HUES64 (cell line): ENCODE measurements around the gene MRS2.

ENCODE experiments used
- H3K27ac ChIP-seq: 2 replicates; pipeline ENCODE4 v1.7.0; 2013; ENCODE audit warnings: low read depth, low read length, inconsistent platforms
- H3K27me3 ChIP-seq: 2 replicates; pipeline ENCODE4 v1.6.1; 2013; ENCODE audit warnings: mild to moderate bottlenecking, low read length; ENCODE audit not compliant: insufficient read depth
- H3K36me3 ChIP-seq: 2 replicates; pipeline ENCODE4 v1.6.1; 2013; ENCODE audit warnings: mild to moderate bottlenecking, low read length; ENCODE audit not compliant: insufficient read depth
- H3K4me1 ChIP-seq: 2 replicates; pipeline ENCODE4 v1.6.1; 2013; ENCODE audit warnings: mild to moderate bottlenecking, low read length, moderate library complexity; ENCODE audit not compliant: insufficient read depth
- H3K4me3 ChIP-seq: 2 replicates; pipeline ENCODE4 v1.5.1; 2013; ENCODE audit warnings: mild to moderate bottlenecking, low read length, moderate library complexity
- H3K9ac ChIP-seq: 2 replicates; pipeline ENCODE4 v1.6.1; 2013; ENCODE audit warnings: mild to moderate bottlenecking, low read depth, low read length
- H3K9me3 ChIP-seq: 2 replicates; pipeline ENCODE4 v1.6.1; 2013; ENCODE audit warnings: low read depth, low read length; ENCODE audit not compliant: insufficient read depth
- WGBS: fragments of 150-250, 120-280 bp; methylation state at CpG from one replicate; pipeline ENCODE4 v1.1.7; 2013; ENCODE audit warnings: missing lambda C conversion rate; 5-methylcytosine and 5-hydroxymethylcytosine counted together

MRS2 gene

GRCh38 chr6:24453921-24454320, 51.2 kb downstream of the MRS2 start:
- H3K9me3 ChIP-seq: no peaks in the 10 kb centered on the region
- H3K9ac ChIP-seq: no peak overlapping the region
- no peak overlapping the region for H3K4me3 ChIP-seq
- H3K4me1 ChIP-seq: no peaks in the 10 kb centered on the region
- no peaks in the 10 kb centered on the region for H3K36me3 ChIP-seq
- no peaks in the 10 kb centered on the region for H3K27me3 ChIP-seq
- H3K27ac ChIP-seq: no peak overlapping the region
- WGBS: 95% methylated on average over 10 of the region's 10 CpGs

GRCh38 chr6:24454452-24454851, 51.7 kb downstream of the MRS2 start:
- no peaks in the 10 kb centered on the region for H3K9me3 ChIP-seq
- H3K36me3 ChIP-seq: no peaks in the 10 kb centered on the region
- H3K9ac ChIP-seq: no peak overlapping the region
- no peaks in the 10 kb centered on the region for H3K27me3 ChIP-seq
- H3K4me3 ChIP-seq: no peak overlapping the region
- no peak overlapping the region for H3K27ac ChIP-seq
- WGBS: 96% methylated on average over 5 of the region's 5 CpGs
- H3K4me1 ChIP-seq: no peaks in the 10 kb centered on the region

- no peak overlapping the region for H3K9ac ChIP-seq
- no peaks in the 10 kb centered on the region for H3K9me3 ChIP-seq
- 81% methylated on average over 4 of the region's 4 CpGs for WGBS
- H3K27me3 ChIP-seq: no peaks in the 10 kb centered on the region
- no peaks in the 10 kb centered on the region for H3K4me1 ChIP-seq
- H3K36me3 ChIP-seq: no peaks in the 10 kb centered on the region
- H3K27ac ChIP-seq: no peak overlapping the region
- no peak overlapping the region for H3K4me3 ChIP-seq
Observed at GRCh38 chr6:24455061-24455460, 52.3 kb downstream of the MRS2 start.

GRCh38 chr6:24458134-24458533, 55.4 kb downstream of the MRS2 start:
- H3K4me3 ChIP-seq: no peak overlapping the region
- no peak overlapping the region for H3K9ac ChIP-seq
- no peaks in the 10 kb centered on the region for H3K36me3 ChIP-seq
- no peaks in the 10 kb centered on the region for H3K9me3 ChIP-seq
- no peaks in the 10 kb centered on the region for H3K4me1 ChIP-seq
- no peaks in the 10 kb centered on the region for H3K27me3 ChIP-seq
- 63% methylated on average over 4 of the region's 4 CpGs for WGBS
- H3K27ac ChIP-seq: no peak overlapping the region

GRCh38 chr6:24458941-24459340, 56.2 kb downstream of the MRS2 start:
- no peak overlapping the region for H3K27ac ChIP-seq
- no peak overlapping the region for H3K4me3 ChIP-seq
- no peaks in the 10 kb centered on the region for H3K36me3 ChIP-seq
- WGBS: 91% methylated on average over 2 of the region's 2 CpGs
- H3K9me3 ChIP-seq: no peaks in the 10 kb centered on the region
- H3K4me1 ChIP-seq: no peaks in the 10 kb centered on the region
- H3K9ac ChIP-seq: no peak overlapping the region
- no peaks in the 10 kb centered on the region for H3K27me3 ChIP-seq

- H3K4me3 ChIP-seq: no peak overlapping the region
- H3K9ac ChIP-seq: no peak overlapping the region
- WGBS: 95% methylated on average over 4 of the region's 4 CpGs
- H3K4me1 ChIP-seq: no peaks in the 10 kb centered on the region
- no peaks in the 10 kb centered on the region for H3K27me3 ChIP-seq
- H3K9me3 ChIP-seq: no peaks in the 10 kb centered on the region
- no peak overlapping the region for H3K27ac ChIP-seq
- H3K36me3 ChIP-seq: no peaks in the 10 kb centered on the region
Observed at GRCh38 chr6:24460966-24461365, 58.2 kb downstream of the MRS2 start.

- WGBS: 95% methylated on average over 10 of the region's 11 CpGs
- no peak overlapping the region for H3K9ac ChIP-seq
- no peaks in the 10 kb centered on the region for H3K9me3 ChIP-seq
- no peak overlapping the region for H3K27ac ChIP-seq
- H3K4me1 ChIP-seq: no peaks in the 10 kb centered on the region
- no peak overlapping the region for H3K4me3 ChIP-seq
- no peaks in the 10 kb centered on the region for H3K27me3 ChIP-seq
- no peaks in the 10 kb centered on the region for H3K36me3 ChIP-seq
Observed at GRCh38 chr6:24464253-24465038, 61.7 kb downstream of the MRS2 start.

DNA sequence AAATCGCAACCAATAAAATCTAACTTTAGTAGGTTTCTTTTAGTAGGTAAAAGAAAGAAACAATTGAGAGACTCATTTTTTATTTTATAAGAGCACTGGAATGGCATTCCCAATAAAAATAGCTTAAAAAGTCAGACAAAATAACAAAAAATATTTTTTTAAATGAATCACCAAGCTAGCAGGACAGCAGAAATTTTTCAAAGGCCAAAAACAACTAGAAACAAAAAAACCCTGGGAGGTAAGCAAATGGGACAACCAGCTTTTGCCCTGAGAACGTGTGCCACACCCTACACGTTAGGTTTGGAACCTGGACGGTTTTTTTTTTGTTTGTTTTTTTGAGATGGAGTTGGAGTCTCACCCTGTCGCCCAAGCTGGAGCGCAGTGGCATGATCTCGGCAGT, 67.1 kb downstream of the MRS2 start:
- Histone ChIP-seq H3K9ac (no peak overlapping the region), H3K36me3 (no peaks in the 10 kb centered on the region), H3K27ac (no peak overlapping the region), H3K27me3 (no peaks in the 10 kb centered on the region), H3K4me3 (no peak overlapping the region), H3K9me3 (no peaks in the 10 kb centered on the region), H3K4me1 (no peaks in the 10 kb centered on the region)
- 95% methylated on average over 6 of the region's 7 CpGs for WGBS

DNA sequence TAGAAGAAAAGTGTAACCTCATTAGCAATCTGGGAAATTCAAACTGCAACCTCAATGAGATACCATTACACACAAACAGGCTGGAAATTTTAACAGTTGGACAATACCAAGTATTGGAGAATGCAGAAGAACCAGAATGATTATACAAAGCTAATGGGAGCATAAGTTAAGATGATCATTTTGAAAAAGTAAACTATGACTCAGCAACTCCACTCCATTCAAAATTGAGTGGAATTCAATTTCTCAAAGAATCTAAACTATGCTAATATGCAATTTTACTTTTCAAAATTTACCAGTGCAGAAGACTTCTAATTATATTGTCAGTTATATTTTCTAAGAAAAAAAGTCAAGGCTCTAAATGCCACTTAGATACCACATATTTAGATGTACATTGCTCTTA, 69.4 kb downstream of the MRS2 start:
- H3K4me1 ChIP-seq: no peaks in the 10 kb centered on the region
- no peak overlapping the region for H3K4me3 ChIP-seq
- H3K9me3 ChIP-seq: no peaks in the 10 kb centered on the region
- no peak overlapping the region for H3K9ac ChIP-seq
- no peaks in the 10 kb centered on the region for H3K36me3 ChIP-seq
- H3K27me3 ChIP-seq: no peaks in the 10 kb centered on the region
- H3K27ac ChIP-seq: no peak overlapping the region
